PC-9 (cell line): ENCODE data around the gene CSH1. TPM values are rescaled to one million over a fixed set of nuclear protein-coding genes. Genes with fewer than 3 reads are reported as not detected.

Source experiments
- BruUV-seq: library from RNA; stranded (reverse); fragments of 400-500 nt; replicated peaks from 2 replicates; lab custom pipeline; 2021; lab: Mats Ljungman, UMichigan
- CTCF ChIA-PET: fragments of 300-600 bp; sonication (Branson Sonifier 250); formaldehyde crosslinking; loops from one replicate; lab custom pipeline; 2022; ENCODE audit warnings: antibody characterized with exemption; lab: Charles Lee
- POLR2A ChIA-PET: fragments of 300-600 bp; sonication (Branson Sonifier 250); formaldehyde crosslinking; loops from one replicate; lab custom pipeline; 2022; ENCODE audit warnings: antibody characterized with exemption; ENCODE audit not compliant: unreplicated experiment; lab: Charles Lee
- DNase-seq, 2 experiments: peaks; one replicate each; pipeline versions ENCODE4 v3.0.0 to v3.0.0-alpha.2; 2015 to 2022; ENCODE audit warnings: mixed read lengths in 1 of 2
- H2AFZ ChIP-seq: fragments of 200-600 bp; sonication (generic); 2 replicates; pipeline ENCODE4 v1.8.1; 2017; ENCODE audit warnings: antibody characterized with exemption
- H3F3A ChIP-seq: fragments of 200-600 bp; sonication (generic); 2 replicates; pipeline ENCODE4 v1.8.1; 2017; ENCODE audit warnings: antibody characterized with exemption, mild to moderate bottlenecking, low read depth; ENCODE audit not compliant: insufficient read depth
- H3K27ac ChIP-seq: fragments of 200-600 bp; sonication (generic); 2 replicates; pipeline ENCODE4 v1.6.1; 2016; ENCODE audit warnings: mixed run types
- H3K27me3 ChIP-seq: fragments of 200-600 bp; sonication (generic); 2 replicates; pipeline ENCODE4 v1.6.1; 2016; ENCODE audit warnings: low read depth, mixed run types; ENCODE audit not compliant: insufficient read depth
- H3K36me3 ChIP-seq: fragments of 200-600 bp; sonication (generic); 2 replicates; pipeline ENCODE4 v1.6.1; 2016; ENCODE audit warnings: low read depth, mixed run types
- H3K4me1 ChIP-seq: fragments of 200-600 bp; sonication (generic); replicated peaks from 2 replicates; pipeline ENCODE4 v1.6.1; 2016; ENCODE audit warnings: mixed run types; ENCODE audit not compliant: insufficient read depth
- H3K4me2 ChIP-seq: fragments of 200-600 bp; sonication (generic); 2 replicates; pipeline ENCODE4 v1.6.1; 2017; ENCODE audit warnings: mixed run types
- H3K4me3 ChIP-seq: fragments of 200-600 bp; sonication (generic); 2 replicates; pipeline ENCODE4 v1.6.1; 2016; ENCODE audit warnings: mixed run types
- H3K79me2 ChIP-seq: fragments of 200-600 bp; sonication (generic); 2 replicates; pipeline ENCODE4 v1.6.1; 2017; ENCODE audit warnings: low read depth, mixed run types
- H3K9me2 ChIP-seq: fragments of 200-600 bp; sonication (generic); 2 replicates; pipeline ENCODE4 v1.8.1; 2017; ENCODE audit warnings: mild to moderate bottlenecking; ENCODE audit not compliant: insufficient read depth
- H3K9me3 ChIP-seq: fragments of 200-600 bp; sonication (generic); 2 replicates; pipeline ENCODE4 v1.8.1; 2016; ENCODE audit warnings: low read depth; ENCODE audit not compliant: insufficient read depth
- H4K20me1 ChIP-seq: fragments of 200-600 bp; sonication (generic); 2 replicates; pipeline ENCODE4 v1.8.1; 2017; ENCODE audit not compliant: insufficient read depth
- EZH2 ChIP-seq: fragments of 200-600 bp; sonication (generic); IDR thresholded peaks from 2 replicates; pipeline ENCODE4 v1.8.0; 2017; ENCODE audit warnings: antibody characterized with exemption, low read depth
- intact Hi-C: fragments of 100-400 bp; cut with micrococcal nuclease; formaldehyde crosslinking; loops from one replicate; pipeline ENCODE4 v1.10.0; 2022; ENCODE audit not compliant: unreplicated experiment
- total RNA-seq: library from RNA; stranded (reverse); gene quantifications from 2 replicates; pipeline ENCODE4 v1.2.3, GENCODE V29; 2021
- TF ChIP-seq, protein P1 (sequence below): fragments of 200-600 bp; sonication (generic); conservative IDR thresholded peaks from 2 replicates; pipeline ENCODE4 v1.6.1; 2017; ENCODE audit warnings: mixed run types, antibody characterized with exemption, mild to moderate bottlenecking, moderate library complexity

The CSH1 gene
- total RNA-seq, 1 experiment from 2014 or later, result not detected

DNA sequence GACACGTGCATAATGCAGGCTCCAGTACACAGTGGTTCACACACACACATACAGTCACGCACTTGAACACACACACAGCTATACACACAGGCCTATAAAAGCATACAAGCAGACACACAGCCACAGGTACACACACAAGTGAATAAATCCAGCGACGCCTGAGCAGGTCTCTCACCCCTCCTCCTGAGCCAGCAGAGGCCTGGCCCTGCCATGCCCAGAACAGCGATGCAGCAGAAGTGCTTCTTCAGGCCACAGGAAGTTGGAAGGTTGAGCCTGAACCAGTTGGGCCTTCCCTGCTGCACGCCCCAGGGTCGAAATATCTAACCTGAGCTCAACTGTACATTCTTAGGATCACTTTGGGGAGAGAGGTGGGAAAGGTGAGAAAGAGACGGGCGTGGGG, 43.0 kb upstream of the CSH1 start:
- Histone ChIP-seq H4K20me1 (no peaks in the 10 kb centered on the region), H3K4me3 (no peak overlapping the region), H2AFZ (no peak overlapping the region), H3K4me2 (no peak overlapping the region), H3K9me2 (no peaks in the 10 kb centered on the region), H3K4me1 (no peaks in the 10 kb centered on the region), H3K27me3 (peaks cover 9% of the 10 kb centered on the region; the same call in 1 of the 2 replicates), H3F3A (no peaks in the 10 kb centered on the region), H3K36me3 (no peaks in the 10 kb centered on the region), H3K9me3 (no peaks in the 10 kb centered on the region), H3K27ac (no peak overlapping the region), H3K79me2 (no peaks in the 10 kb centered on the region)
- intact Hi-C loops, result no loop called here
- TF ChIP-seq, protein P1, sequence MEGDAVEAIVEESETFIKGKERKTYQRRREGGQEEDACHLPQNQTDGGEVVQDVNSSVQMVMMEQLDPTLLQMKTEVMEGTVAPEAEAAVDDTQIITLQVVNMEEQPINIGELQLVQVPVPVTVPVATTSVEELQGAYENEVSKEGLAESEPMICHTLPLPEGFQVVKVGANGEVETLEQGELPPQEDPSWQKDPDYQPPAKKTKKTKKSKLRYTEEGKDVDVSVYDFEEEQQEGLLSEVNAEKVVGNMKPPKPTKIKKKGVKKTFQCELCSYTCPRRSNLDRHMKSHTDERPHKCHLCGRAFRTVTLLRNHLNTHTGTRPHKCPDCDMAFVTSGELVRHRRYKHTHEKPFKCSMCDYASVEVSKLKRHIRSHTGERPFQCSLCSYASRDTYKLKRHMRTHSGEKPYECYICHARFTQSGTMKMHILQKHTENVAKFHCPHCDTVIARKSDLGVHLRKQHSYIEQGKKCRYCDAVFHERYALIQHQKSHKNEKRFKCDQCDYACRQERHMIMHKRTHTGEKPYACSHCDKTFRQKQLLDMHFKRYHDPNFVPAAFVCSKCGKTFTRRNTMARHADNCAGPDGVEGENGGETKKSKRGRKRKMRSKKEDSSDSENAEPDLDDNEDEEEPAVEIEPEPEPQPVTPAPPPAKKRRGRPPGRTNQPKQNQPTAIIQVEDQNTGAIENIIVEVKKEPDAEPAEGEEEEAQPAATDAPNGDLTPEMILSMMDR, result no peak
- TF ChIP-seq EZH2, result no peak
- ChIA-PET POLR2A (no interaction called here), CTCF (no interaction called here)
- no peak for DNase-seq
- no TSS peak for BruUV-seq

DNA sequence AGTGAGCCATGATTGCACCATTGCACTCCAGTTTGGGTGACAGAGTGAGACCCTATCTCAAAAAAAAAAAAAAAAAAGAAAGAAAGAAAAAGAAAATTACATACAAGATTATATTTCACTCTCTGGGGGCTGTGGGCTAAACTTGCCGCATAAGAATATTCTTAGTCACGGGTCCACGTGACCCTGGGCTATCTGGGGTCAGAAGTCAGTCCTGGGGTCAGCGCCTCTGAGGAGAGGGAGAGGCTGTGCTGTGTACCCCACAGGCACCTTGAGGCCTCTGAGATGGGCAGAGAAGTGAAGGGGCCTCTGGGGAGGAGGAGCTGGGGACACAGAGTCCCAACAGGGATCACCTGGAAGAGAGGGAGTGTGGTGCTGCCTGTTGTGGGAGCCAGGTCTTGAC, 41.5 kb upstream of the CSH1 start:
- DNase-seq, result no peak
- TF ChIP-seq, protein P1, result no peak
- no peak for TF ChIP-seq EZH2
- H3K79me2 ChIP-seq, result no peaks in the 10 kb centered on the region
- no peaks in the 10 kb centered on the region for H3F3A ChIP-seq
- H3K4me1 ChIP-seq, result no peaks in the 10 kb centered on the region
- H3K9me2 ChIP-seq, result no peaks in the 10 kb centered on the region
- no peak overlapping the region for H3K4me3 ChIP-seq
- no peaks in the 10 kb centered on the region for H3K36me3 ChIP-seq
- no TSS peak for BruUV-seq
- ChIA-PET POLR2A (no interaction called here), CTCF (no interaction called here)
- no peak overlapping the region for H3K27ac ChIP-seq
- no peaks in the 10 kb centered on the region for H3K9me3 ChIP-seq
- H3K4me2 ChIP-seq, result no peak overlapping the region
- H2AFZ ChIP-seq, result no peak overlapping the region
- intact Hi-C loops, result no loop called here
- H3K27me3 ChIP-seq, result peaks cover 14% of the 10 kb centered on the region; the same call in 1 of the 2 replicates
- H4K20me1 ChIP-seq, result no peaks in the 10 kb centered on the region

DNA sequence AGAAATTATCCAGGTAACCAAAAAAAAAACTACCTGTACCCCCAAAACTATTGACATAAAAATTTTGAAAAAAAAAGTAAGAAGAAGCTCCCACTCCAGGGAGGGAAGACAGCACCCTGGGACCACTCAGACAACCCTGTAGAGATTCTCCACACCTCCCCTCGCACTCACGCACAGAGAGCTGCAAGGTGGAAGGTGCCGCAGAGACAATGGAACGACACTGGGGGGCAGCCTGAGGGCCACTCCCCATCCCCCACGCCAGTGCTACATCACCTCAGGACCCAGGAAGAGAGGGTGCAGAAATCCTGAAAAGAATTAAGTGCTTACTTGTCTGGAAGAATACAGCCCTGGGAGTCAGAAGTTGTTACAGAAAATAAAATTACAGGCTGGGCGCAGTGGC, 40.9 kb upstream of the CSH1 start:
- BruUV-seq, result no TSS peak
- H3K9me3 ChIP-seq, result no peaks in the 10 kb centered on the region
- H4K20me1 ChIP-seq, result no peaks in the 10 kb centered on the region
- TF ChIP-seq EZH2, result no peak
- TF ChIP-seq, protein P1, result no peak
- no peaks in the 10 kb centered on the region for H3K9me2 ChIP-seq
- no peak overlapping the region for H3K27ac ChIP-seq
- H3K4me3 ChIP-seq, result no peak overlapping the region
- H3F3A ChIP-seq, result no peaks in the 10 kb centered on the region
- intact Hi-C loops, result no loop called here
- POLR2A ChIA-PET, result no interaction called here
- no peaks in the 10 kb centered on the region for H3K36me3 ChIP-seq
- no peak overlapping the region for H3K4me2 ChIP-seq
- H3K27me3 ChIP-seq, result peaks cover 14% of the 10 kb centered on the region; the same call in 1 of the 2 replicates
- H3K4me1 ChIP-seq, result no peaks in the 10 kb centered on the region
- CTCF ChIA-PET, result interaction anchor here (0.6 kb wide), 3 partner anchors 16 to 245 kb away, joined by 4 to 11 read pairs (median 5); no protein-coding TSS in a partner anchor
- no peak overlapping the region for H2AFZ ChIP-seq
- no peak for DNase-seq
- no peaks in the 10 kb centered on the region for H3K79me2 ChIP-seq
